GM18861 (cell line): Measurements from ENCODE around the gene CXCR6.

Source experiments
- ATAC-seq: cut with Tn5 transposase; IDR thresholded peaks from one replicate; pipeline ENCODE4 v1.9.1; 2021; ENCODE audit not compliant: unreplicated experiment

Gene CXCR6

DNA sequence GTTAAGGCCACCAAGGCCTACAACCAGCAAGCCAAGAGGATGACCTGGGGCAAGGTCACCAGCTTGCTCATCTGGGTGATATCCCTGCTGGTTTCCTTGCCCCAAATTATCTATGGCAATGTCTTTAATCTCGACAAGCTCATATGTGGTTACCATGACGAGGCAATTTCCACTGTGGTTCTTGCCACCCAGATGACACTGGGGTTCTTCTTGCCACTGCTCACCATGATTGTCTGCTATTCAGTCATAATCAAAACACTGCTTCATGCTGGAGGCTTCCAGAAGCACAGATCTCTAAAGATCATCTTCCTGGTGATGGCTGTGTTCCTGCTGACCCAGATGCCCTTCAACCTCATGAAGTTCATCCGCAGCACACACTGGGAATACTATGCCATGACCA is 3.6 kb downstream of the CXCR6 start:
- no peak for ATAC-seq

DNA sequence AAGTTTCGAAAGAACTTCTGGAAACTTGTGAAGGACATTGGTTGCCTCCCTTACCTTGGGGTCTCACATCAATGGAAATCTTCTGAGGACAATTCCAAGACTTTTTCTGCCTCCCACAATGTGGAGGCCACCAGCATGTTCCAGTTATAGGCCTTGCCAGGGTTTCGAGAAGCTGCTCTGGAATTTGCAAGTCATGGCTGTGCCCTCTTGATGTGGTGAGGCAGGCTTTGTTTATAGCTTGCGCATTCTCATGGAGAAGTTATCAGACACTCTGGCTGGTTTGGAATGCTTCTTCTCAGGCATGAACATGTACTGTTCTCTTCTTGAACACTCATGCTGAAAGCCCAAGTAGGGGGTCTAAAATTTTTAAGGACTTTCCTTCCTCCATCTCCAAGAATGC is 4.1 kb downstream of the CXCR6 start:
- ATAC-seq, result no peak

DNA sequence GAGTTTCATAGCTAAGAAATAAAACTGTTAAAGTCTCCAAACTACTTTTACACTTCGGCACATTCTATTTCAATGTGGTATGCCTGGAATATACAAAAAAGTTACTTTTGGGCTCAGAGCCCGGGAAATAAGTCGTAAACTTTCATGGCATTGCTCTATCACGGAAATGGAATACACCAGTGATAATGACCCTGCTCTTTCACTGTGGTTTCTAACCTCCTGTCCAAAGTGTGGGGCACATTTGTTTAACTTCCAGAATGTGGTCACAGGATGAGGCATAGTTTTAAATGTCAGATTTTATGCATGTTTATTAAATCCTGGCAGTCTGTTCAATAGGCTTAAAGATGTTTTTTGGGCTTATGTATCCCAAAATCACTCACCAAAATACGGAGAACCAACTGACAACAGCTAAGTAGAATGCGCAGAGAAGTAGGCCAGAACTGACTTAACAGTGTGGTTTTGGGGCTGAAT is 5.1 kb downstream of the CXCR6 start:
- ATAC-seq, result no peak

DNA sequence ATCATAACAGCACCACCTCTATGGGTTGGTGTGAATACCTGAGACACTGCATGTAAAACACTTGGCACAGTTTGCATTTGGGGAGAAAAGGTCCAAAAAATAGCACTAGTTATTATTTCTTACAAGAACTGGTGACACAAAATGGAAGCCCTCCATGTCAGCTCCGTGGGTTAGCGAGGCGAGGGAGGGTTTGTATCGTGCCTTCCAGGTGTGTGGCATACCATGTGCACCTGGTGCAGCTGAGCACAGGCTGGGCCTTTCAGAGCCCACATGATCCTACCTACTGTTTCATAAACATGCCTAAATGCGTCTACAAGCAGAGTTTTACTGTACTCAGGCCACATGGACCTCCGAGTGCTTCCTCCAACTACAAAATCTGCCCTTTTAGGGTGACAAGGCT is 5.6 kb downstream of the CXCR6 start:
- ATAC-seq, result no peak

DNA sequence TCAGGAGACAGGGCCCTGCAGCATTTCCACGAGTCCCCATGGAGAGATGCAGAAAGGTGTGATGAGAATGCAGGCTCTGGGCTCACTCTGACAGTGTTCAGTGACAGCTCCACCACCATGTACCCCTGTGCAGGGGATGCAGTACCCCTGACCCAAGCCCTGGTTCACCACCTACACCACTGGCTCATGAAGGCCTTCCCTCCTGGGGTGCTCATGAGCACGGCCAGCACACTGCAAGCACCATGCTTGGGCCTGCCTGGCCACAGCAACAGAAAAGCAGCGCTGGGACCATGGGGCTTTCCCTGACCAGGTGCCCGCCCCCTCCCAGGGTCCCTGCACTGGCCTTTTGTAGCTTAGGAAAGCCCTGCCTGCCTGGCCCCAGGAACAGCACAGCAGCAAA is 6.2 kb downstream of the CXCR6 start:
- ATAC-seq, result no peak

DNA sequence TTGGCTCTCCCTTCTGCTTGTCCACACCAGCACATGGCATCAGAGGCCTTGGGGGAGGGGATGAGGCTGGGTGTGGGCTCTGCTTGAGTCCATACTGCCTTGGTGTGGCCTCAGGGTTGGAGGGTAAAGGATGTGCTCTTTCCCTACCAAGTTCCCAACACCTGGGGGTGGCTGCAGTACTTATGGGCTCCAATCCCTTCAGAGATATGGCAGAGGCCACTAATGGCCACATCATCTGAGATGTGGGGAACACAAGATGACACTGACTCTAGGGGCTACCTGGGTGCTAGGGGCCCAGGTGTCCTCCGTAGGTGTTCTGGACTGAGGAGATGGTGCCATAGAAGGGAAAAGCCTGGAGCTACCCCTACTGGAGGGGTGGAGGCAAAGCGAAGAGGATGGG is 6.9 kb downstream of the CXCR6 start:
- ATAC-seq, result no peak

DNA sequence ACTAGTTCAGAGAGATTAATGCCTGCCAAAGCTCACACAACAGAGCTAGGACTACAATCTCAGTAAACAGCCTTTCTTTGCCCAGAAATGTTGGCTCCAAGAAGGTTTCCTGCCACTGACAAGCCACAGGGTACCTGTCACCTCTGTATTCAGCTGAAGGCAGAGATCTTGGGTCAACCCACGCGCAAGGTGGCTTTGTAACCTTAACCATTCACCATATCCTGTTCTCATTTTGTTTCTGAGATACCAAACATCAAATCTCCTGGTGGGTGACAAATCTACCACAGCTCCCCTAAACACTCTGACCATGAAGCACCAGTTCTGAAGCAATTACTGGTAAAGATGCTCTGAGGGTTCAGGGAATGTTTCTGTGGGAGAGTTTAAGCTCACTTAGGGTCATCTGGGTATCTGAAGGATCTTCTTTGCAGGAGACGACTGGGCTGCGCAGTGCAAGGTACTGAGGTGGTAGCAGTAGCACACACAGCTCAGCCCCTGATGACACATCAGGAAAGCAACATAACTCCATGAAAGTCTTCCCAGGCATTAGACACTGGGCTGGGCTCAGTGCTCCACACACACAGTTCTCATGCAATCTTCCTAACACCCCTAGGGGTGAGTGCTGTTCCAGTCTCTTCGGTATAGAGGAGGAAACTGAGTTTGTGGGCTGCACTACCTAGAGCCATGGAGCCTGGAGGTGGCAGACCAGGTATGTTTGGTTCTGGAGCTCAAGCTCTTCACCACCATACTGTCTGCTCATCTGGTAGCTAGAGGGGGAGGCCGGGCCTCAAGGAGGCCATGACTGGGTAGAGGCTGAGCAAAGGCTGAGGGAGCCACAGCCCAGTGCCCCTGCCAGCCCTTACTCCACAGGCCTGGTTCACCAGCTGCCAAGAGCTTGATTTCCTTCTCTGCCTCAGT is 7.7 kb downstream of the CXCR6 start:
- no peak for ATAC-seq

DNA sequence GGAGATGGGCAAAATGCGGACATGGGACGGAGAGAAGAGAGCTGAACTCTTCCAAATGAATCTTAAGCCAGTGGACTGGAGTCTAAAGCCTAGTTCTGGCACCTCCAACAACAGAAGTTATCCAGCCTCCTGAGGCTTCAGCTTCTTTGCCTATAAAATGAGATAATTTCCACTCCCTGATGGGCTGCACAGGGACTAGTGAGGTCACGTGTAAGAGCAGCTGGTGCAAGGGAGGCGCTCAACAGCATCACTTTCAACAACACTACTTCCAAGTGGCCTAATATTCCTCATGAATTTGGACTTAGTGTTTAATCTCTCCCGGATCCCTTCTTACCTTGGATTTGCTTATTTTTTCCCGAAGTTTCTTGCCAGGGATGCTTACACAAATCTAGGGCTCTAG is 8.7 kb downstream of the CXCR6 start:
- no peak for ATAC-seq

DNA sequence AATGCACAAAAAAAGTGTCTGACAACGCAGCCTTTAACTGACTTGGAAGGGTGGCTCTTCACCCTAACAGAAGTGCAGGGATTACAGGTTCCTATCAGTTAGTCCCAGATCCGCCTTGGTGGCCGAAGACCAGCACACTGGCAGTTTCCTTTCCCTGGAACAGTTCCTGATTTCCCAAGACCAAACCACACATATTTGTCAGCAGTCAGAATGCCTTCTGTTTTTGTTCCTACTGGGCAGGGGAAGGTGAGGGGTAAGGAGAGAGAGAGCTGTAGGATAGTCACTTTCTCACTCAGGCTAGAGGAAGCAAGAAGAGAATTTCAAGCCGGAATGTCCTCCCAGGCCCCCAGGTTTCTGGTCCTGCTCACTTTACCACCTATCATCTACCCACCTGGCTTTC is 9.2 kb downstream of the CXCR6 start:
- ATAC-seq, result no peak

DNA sequence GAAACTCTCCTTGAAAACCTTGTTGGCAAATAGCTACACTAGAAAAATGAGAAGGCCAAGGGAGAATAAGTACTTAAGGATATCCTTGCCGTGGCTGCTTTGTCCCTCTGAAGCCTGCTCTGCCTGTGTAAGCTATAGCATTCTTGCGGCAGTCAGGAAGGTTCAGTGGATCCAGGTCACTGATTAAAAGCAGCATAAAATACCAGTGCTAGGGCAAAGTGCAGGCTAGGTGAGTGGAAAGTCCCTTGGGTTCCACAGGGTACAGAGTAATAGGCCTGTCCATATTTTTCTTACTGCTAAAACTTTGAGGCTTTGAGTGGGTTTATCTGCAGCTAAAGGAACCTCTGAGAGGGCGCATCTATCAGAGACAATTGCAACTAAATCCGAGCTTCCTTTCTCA is 10.3 kb downstream of the CXCR6 start:
- no peak for ATAC-seq

DNA sequence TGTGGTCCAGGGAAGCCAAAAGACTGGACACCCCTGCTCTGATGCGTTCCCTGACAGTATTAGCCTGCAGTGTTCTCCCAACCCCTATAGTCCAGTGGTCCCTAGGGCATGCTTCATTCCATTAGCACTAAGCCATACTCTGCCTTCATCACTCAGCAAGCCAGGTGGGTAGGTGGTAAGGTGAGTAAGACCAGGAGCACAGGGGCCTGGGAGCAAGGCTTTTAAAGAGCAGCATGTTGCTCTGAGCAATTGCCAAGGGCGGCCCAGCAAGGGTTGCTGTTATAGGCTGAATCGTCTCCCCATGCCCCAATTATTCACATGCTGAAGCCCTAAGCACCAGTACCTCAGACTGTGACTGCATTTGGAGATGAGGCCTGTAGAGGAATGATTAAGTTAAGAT is 11.0 kb downstream of the CXCR6 start:
- ATAC-seq, result no peak

DNA sequence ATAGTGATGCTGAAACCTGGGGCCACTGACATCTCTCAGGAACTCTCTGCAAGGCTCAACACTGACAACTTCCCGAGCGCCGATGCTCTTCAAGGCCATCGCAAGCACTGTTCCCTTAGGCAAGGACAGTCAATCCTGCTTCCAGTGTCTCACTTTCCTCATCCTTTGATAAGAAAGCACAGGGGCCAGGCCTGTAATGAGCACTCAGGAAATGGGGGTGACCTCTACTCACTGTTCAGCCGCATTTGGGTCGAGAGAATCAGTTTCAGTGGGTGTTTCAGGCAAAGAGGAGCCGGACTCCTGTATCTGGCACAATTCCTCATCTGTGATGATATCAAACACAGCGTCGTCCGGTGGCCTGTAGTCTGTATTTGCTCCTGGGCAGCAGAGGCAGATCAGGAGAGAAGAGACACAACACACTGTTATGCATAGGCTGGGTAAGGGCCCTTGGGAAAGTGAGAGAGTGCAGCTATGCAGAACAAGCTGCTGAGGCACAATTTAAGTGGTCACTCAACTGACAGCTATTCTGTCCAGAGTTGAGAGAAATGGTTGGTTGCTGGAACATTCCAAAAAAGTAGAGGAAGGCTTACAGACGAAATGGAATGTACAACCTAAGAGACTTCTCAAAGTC is 11.9 kb downstream of the CXCR6 start:
- ATAC-seq, result no peak

DNA sequence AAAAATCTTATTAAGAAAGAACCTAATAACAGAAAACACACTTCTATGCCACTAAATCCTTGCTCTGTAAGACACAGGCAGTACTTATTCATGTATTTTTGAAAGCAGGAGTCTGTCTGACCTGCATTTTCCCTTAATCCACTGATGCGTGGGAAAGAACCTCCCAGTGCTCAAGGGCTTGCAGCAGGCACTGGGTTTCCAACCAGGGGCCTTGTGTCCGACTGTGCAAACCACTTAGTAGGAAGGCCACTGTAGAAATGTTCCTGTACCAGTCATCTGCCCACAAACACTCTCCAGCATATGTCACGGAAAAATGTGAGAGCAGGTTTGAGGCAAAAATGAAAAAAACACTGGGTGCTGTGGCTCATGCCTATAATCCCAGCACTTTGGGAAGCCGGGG is 12.4 kb downstream of the CXCR6 start:
- no peak for ATAC-seq

DNA sequence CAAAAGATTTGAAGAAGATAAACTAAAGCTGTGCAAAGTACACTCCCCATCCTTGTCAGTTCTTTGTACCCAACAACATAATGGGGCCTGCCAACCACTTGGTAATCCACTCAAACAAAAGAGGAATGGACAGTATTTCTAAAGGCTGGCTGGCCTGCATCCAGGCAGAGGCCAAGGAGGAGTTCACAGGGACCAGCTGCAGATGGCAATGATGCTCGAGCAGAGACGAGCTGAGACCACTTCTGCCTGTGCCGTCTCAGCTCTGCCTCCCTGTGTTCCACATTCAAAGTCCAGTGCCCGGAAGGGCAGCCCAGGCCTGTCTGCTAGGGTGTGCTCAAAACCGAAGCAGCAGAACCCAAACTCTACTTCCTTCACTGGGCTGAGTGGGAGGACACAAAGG is 14.3 kb downstream of the CXCR6 start:
- no peak for ATAC-seq

DNA sequence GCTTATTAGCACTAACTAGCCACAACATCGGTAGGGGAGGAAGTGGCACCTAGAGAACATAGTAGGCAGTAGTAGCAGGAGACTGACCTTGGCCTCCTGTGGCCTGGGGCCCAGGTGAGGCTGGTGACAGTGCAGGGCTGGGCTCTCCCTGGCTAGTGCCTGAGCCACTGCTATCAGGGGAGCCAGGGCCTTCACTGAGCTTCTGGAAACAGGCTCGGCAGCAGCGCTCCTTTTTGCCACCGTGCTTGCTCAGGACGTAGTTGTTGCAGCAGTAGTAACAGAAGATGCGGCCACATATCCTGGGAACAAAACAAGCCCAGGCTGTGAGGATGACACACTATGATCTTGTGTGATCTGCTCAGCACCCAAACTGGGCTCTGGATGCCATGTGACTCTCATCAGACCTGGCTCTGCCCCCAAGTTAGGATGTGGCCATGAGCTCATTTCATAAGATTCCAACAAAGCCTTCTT is 15.1 kb downstream of the CXCR6 start:
- ATAC-seq, result no peak

DNA sequence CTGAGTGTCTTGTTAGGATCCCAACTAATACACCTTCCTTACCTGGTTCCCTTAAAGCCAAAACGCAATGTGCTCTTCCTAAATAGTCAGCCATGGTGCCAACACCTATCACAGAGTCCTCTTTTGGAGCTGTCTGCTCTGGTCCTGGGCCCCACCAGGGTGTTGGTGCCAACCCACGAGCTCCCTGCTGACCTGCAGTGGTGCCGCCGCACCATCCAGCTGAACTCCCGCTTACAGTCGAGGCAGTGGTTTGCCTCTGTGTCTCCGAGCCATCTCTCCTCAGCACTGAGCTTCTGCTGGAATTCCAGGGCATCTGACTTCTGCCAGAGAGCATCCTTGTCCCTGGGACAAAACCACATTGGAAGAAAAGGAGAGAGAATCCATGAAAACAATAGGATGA is 15.9 kb downstream of the CXCR6 start:
- ATAC-seq, result no peak

DNA sequence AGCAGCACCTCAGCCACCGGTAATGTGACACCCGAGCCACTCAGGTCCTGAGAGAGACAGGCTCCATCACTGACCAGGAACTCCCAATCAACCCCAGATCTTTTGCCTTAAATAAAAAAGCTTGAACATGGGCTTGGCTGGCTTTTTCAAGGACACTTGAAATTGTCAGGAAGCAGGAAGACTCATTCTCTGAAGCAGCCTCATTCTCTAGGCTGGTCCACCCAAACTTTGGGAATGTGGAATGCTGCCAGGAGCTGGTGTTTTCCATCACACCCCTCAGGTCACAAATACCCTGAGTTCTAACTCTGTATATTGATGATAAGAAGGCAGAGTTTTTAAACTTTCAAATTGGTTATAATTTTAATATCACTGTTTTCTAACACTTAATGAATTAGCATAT is 17.0 kb downstream of the CXCR6 start:
- ATAC-seq, result no peak

DNA sequence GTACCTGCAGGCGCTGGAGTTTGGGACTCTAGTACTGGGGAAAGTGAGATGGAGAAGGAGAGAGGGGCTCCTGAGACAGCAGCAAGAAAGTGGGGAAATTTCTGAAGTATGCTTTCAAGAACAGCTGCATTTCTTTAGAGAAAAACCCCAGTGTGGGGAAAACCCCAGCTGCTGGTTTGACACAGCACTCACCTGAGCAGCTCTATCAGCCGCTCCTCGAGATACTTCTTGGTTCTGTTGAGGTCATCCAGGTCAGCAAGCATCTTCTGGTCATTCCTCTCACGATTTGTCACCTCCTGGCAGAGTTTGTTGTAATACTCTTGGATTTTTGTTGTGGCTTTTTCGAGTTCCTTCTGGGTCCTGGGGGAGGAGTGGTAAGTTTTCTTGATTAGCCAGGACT is 18.8 kb downstream of the CXCR6 start:
- no peak for ATAC-seq

DNA sequence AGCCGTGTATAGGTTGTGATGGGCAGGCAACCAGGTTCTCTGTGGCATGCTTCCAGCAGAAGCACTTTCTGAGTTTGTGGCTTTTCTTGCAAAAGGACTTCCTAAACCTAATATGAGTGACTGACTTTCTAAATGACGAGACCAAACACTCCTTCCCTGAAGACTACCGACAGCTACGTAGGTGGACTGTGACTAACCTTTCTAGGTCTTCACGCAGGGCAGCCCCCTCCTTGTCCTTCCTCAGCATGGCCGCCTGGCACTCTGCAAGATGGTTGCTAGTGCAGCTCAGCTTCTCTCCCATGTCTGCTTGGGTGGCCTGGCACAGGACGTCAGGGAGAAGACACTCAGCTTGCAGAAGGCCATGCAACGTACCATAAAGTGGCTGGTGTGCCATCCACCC is 20.9 kb downstream of the CXCR6 start:
- ATAC-seq, result no peak

DNA sequence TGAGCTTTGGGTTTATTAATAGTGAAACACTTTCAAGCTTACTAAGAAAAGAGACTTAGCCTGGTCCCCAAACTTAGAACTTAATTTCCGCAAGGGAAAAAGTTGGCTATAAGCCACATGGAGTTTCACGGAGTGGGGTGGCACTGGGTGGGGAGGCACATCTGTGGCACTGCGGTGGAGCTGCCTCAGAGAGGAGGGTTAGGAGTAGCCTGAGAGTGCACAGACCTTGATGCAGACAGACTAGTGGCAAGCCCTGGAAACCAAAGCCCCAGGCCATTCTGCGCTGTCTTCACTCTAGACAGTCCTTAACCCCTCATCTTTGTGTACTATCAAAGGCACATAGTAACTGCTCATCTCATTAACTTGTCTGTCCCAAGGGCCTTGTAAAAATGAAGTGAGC is 22.0 kb downstream of the CXCR6 start:
- ATAC-seq, result no peak

DNA sequence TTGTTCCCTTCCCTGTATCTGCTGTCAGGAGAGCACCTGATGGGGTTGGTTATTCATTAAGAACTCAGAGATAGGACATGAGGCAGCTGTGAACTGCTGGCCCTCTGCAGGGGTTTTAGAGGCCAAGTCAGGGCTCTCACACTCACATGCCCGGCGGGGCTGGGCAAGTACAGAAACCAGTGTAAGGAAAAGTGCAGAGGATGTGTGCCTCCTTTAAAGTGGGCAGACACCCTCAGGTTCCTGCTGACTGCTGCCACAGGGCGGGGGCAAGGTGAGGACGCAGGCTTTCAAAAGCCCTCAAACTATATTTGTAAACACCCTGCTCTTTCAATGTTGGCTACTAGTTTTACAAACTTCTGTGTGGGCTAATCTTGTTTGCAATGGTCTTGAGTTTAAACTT is 22.4 kb downstream of the CXCR6 start:
- no peak for ATAC-seq

DNA sequence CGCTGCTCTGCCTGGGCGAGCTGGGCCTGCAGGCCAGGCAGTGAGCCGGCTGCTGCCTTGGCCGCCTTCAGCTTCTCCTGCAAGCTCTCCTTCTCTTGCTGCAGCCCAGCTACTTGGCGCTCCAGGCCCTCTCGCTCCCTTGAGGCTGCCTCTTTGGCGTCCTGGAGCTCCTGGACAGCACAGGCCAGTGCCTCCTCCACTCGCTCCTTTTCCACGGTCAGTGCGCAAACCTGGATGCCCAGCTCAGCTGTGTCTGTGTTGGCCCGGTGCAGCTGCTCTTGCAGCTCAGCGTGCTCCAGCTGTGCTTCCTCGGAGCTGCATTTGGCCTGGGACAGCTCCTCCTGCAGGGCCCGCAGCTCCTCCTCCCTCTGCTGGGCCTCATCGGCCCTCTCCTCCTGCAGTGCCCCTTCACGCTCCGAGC is 23.1 kb downstream of the CXCR6 start:
- ATAC-seq, result no peak
